MM.1S (cell line): ENCODE measurements around the gene CETP.
"Not testable (repeated sequence)": the region's sequence is repeated elsewhere in the genome, so short reads cannot be mapped to it uniquely, and the experiment has no call there.

ENCODE experiments used
- DNase-seq: peaks from one replicate; pipeline ENCODE4 v3.0.0-alpha.2; 2015
- H2AFZ ChIP-seq: fragments of 300-600 bp; sonication (generic); 2 replicates; pipeline ENCODE4 v1.6.0; 2016; ENCODE audit warnings: antibody characterized with exemption, low read length
- H3F3A ChIP-seq: fragments of 300-600 bp; sonication (generic); 2 replicates; pipeline ENCODE4 v1.6.1; 2016; ENCODE audit warnings: mild to moderate bottlenecking, antibody characterized with exemption, low read length, moderate library complexity, mixed read lengths; ENCODE audit not compliant: insufficient read depth
- H3K27ac ChIP-seq: fragments of 300-600 bp; sonication (generic); 2 replicates; pipeline ENCODE4 v1.5.1; 2016; ENCODE audit warnings: mild to moderate bottlenecking, low read length
- H3K27me3 ChIP-seq: fragments of 300-600 bp; sonication (generic); replicated peaks from 2 replicates; pipeline ENCODE4 v1.6.0; 2016; ENCODE audit warnings: low read length; ENCODE audit not compliant: insufficient read depth
- H3K36me3 ChIP-seq: fragments of 300-600 bp; sonication (generic); replicated peaks from 2 replicates; pipeline ENCODE4 v1.6.1; 2016; ENCODE audit warnings: mild to moderate bottlenecking, low read length, mixed read lengths; ENCODE audit not compliant: insufficient read depth
- H3K4me1 ChIP-seq: fragments of 300-600 bp; sonication (generic); 2 replicates; pipeline ENCODE4 v1.6.1; 2016; ENCODE audit warnings: low read length, mixed read lengths
- H3K4me2 ChIP-seq: fragments of 300-600 bp; sonication (generic); 2 replicates; pipeline ENCODE4 v1.6.0; 2016; ENCODE audit warnings: low read depth, low read length
- H3K4me3 ChIP-seq: fragments of 300-600 bp; sonication (generic); 2 replicates; pipeline ENCODE4 v1.5.1; 2016; ENCODE audit warnings: low read length, mixed read lengths
- H3K79me2 ChIP-seq: fragments of 300-600 bp; sonication (generic); 2 replicates; pipeline ENCODE4 v1.6.1; 2016; ENCODE audit warnings: mixed run types, low read length, mixed read lengths
- H3K9ac ChIP-seq: fragments of 300-600 bp; sonication (generic); 2 replicates; pipeline ENCODE4 v1.6.1; 2016; ENCODE audit warnings: low read length, mixed read lengths
- H3K9me2 ChIP-seq: fragments of 300-600 bp; sonication (generic); replicated peaks from 2 replicates; pipeline ENCODE4 v1.6.1; 2016; ENCODE audit warnings: mild to moderate bottlenecking, low read length, mixed read lengths; ENCODE audit not compliant: insufficient read depth
- H3K9me3 ChIP-seq: fragments of 300-600 bp; sonication (generic); replicated peaks from 2 replicates; pipeline ENCODE4 v1.6.1; 2016; ENCODE audit warnings: mild to moderate bottlenecking, low read length, mixed read lengths; ENCODE audit not compliant: insufficient read depth
- H4K20me1 ChIP-seq: fragments of 300-600 bp; sonication (generic); 2 replicates; pipeline ENCODE4 v1.6.1; 2016; ENCODE audit warnings: mild to moderate bottlenecking, low read length, moderate library complexity, mixed read lengths; ENCODE audit not compliant: insufficient read depth
- CTCF ChIP-seq: fragments of 300-600 bp; sonication (generic); IDR thresholded peaks from 2 replicates; pipeline ENCODE4 v1.5.1; 2016; ENCODE audit warnings: antibody characterized with exemption, low read length, mixed read lengths
- EZH2 ChIP-seq: fragments of 300-600 bp; sonication (generic); optimal IDR thresholded peaks from 2 replicates; pipeline ENCODE3; 2017; ENCODE audit warnings: low read depth, mild to moderate bottlenecking, antibody characterized with exemption, low read length, mixed read lengths
- EZH2phosphoT487 ChIP-seq: fragments of 300-600 bp; sonication (generic); IDR thresholded peaks from 2 replicates; pipeline ENCODE4 v1.6.1; 2018; ENCODE audit warnings: antibody characterized with exemption, low read length

Gene CETP

GRCh38 chr16:56988948-56989945, 27.5 kb downstream of the CETP start, which contains the start of gene NLRC5:
NLRC5 (plus strand) TSS chr16:56989557; CDS start chr16:57020713, 31,156 bp downstream.
- Histone ChIP-seq H3K4me3 (peak within 1 kb of the TSS; percentile 78), H2AFZ (peak within 1 kb of the TSS; percentile 76), H3K9ac (peak within 1 kb of the TSS; percentile 66), H3K79me2 (no peaks in the 10 kb centered on the region), H3K36me3 (no peaks in the 10 kb centered on the region), H3F3A (no peaks in the 10 kb centered on the region), H3K9me2 (no peaks in the 10 kb centered on the region), H4K20me1 (no peaks in the 10 kb centered on the region), H3K4me1 (0 out of 2 replicates have a peak, but pooled peaks cover 6% of the 10 kb centered on the region), H3K4me2 (peak within 1 kb of the TSS; percentile 98), H3K9me3 (no peaks in the 10 kb centered on the region), H3K27ac (no peak within 1 kb of the TSS), H3K27me3 (peaks cover 21% of the 10 kb centered on the region)
- DNase-seq, result peak; percentile 96
- no peak for TF ChIP-seq CTCF
- no peak for TF ChIP-seq EZH2
- TF ChIP-seq EZH2phosphoT487, result no peak

GRCh38 chr16:56989988-56990387, 28.2 kb downstream of the CETP start:
- TF ChIP-seq EZH2phosphoT487 (no peak), EZH2 (no peak), CTCF (no peak)
- H3K79me2 ChIP-seq, result no peaks in the 10 kb centered on the region

GRCh38 chr16:56990407-56991286, 28.9 kb downstream of the CETP start:
- no peak for TF ChIP-seq EZH2
- no peak for TF ChIP-seq CTCF
- TF ChIP-seq EZH2phosphoT487, result no peak
- H4K20me1 ChIP-seq, result no peaks in the 10 kb centered on the region
- peak overlapping the region; percentile 78 for H3K4me3 ChIP-seq
- peaks cover 11% of the 10 kb centered on the region for H3K27me3 ChIP-seq
- no peaks in the 10 kb centered on the region for H3K9me3 ChIP-seq
- 0 out of 2 replicates have a peak, but pooled peaks cover 6% of the 10 kb centered on the region for H3K4me1 ChIP-seq
- no peaks in the 10 kb centered on the region for H3K36me3 ChIP-seq
- no peak for DNase-seq
- H3K9ac ChIP-seq, result 0 out of 2 replicates have a peak overlapping the region, but pooled peaks have one; percentile 66
- no peaks in the 10 kb centered on the region for H3F3A ChIP-seq
- no peak overlapping the region for H2AFZ ChIP-seq
- H3K79me2 ChIP-seq, result no peaks in the 10 kb centered on the region
- no peak overlapping the region for H3K27ac ChIP-seq
- no peaks in the 10 kb centered on the region for H3K9me2 ChIP-seq
- peak overlapping the region; percentile 98; the same call in 1 of the 2 replicates for H3K4me2 ChIP-seq

More at GRCh38 chr16:56989988-56990387, 28.2 kb downstream of the CETP start:
- Histone ChIP-seq H4K20me1 (no peaks in the 10 kb centered on the region), H3K4me2 (peak overlapping the region; percentile 98), H3K4me1 (0 out of 2 replicates have a peak, but pooled peaks cover 6% of the 10 kb centered on the region), H3K9me3 (no peaks in the 10 kb centered on the region), H3K27me3 (peaks cover 17% of the 10 kb centered on the region), H3K9me2 (no peaks in the 10 kb centered on the region), H3K36me3 (no peaks in the 10 kb centered on the region), H3K27ac (no peak overlapping the region), H3K9ac (peak overlapping the region; percentile 66), H3K4me3 (peak overlapping the region; percentile 78), H2AFZ (peak overlapping the region; percentile 76), H3F3A (no peaks in the 10 kb centered on the region)
- DNase-seq, result no peak

- H3K27me3 ChIP-seq, H3K9me2 ChIP-seq, H3K4me1 ChIP-seq, H3K36me3 ChIP-seq, H3K27ac ChIP-seq, H3K9me3 ChIP-seq, H3K9ac ChIP-seq, H4K20me1 ChIP-seq, H3F3A ChIP-seq, H3K4me3 ChIP-seq, H3K4me2 ChIP-seq, H3K79me2 ChIP-seq, H2AFZ ChIP-seq, DNase-seq: not testable (repeated sequence)
These were observed 30.7 kb downstream of the CETP start for GRCh38 chr16:56992431-56992830.
